Fibroblast of villous mesenchyme (primary cell): Measurements from ENCODE around the gene FBN3. TPM values are rescaled to one million over a fixed set of nuclear protein-coding genes. Genes with fewer than 3 reads are reported as not detected.
A peak's percentile ranks its signal among the peaks of the same experiment; 100 is the strongest.

ENCODE experiments used
- DNase-seq: peaks from one replicate; pipeline ENCODE4 v3.0.0-alpha.2; 2010; ENCODE audit warnings: low read depth
- H3K4me3 ChIP-seq: 2 replicates; pipeline ENCODE4 v1.5.1; 2011; ENCODE audit warnings: low read depth, mild to moderate bottlenecking, low read length
- CTCF ChIP-seq: IDR thresholded peaks from 2 replicates; pipeline ENCODE4 v1.5.1; 2012; ENCODE audit warnings: low read depth, mild to moderate bottlenecking, low read length; ENCODE audit not compliant: insufficient read depth
- total RNA-seq: library from RNA; depleted of rRNA; stranded (reverse); fragments of >200 nt; gene quantifications from 2 replicates; pipeline ENCODE4 v1.2.3, GENCODE V29; 2012

The FBN3 gene
- total RNA-seq, 1 donor = not detected

- no peak for DNase-seq
- no peak overlapping the region for H3K4me3 ChIP-seq
- no peak for TF ChIP-seq CTCF
Measured at GRCh38 chr19:8120636-8121480, 28.5 kb downstream of the FBN3 start.

- DNase-seq = no peak
- no peak for TF ChIP-seq CTCF
- no peak overlapping the region for H3K4me3 ChIP-seq
Measured at GRCh38 chr19:8117991-8118390, 31.4 kb downstream of the FBN3 start.

GRCh38 chr19:8116437-8117293 is 32.7 kb downstream of the FBN3 start:
- no peak overlapping the region for H3K4me3 ChIP-seq
- no peak for DNase-seq
- TF ChIP-seq CTCF = no peak

- TF ChIP-seq CTCF = no peak
- no peak overlapping the region for H3K4me3 ChIP-seq
- DNase-seq = no peak
Measured at GRCh38 chr19:8115805-8116396, 33.5 kb downstream of the FBN3 start.

GRCh38 chr19:8113017-8113416 is 36.4 kb downstream of the FBN3 start:
- no peak overlapping the region for H3K4me3 ChIP-seq
- peak; percentile 2 for DNase-seq
- no peak for TF ChIP-seq CTCF

- DNase-seq = no peak
- no peak for TF ChIP-seq CTCF
- H3K4me3 ChIP-seq = no peak overlapping the region
Measured at GRCh38 chr19:8111376-8111775, 38.0 kb downstream of the FBN3 start.
